Calu3 (cell line): ENCODE results near the gene NBDY. TPM values are rescaled to one million over a fixed set of nuclear protein-coding genes. Genes with fewer than 3 reads are reported as not detected.

Experiments used
- BruUV-seq: library from RNA; stranded (reverse); fragments of 400-500 nt; replicated peaks from 2 replicates; lab custom pipeline; 2021; lab: Mats Ljungman, UMichigan
- CTCF ChIA-PET: fragments of 300-600 bp; sonication (Branson Sonifier 250); formaldehyde crosslinking; loops from one replicate; lab custom pipeline; 2022; ENCODE audit warnings: antibody characterized with exemption; lab: Charles Lee
- DNase-seq: peaks from one replicate; pipeline ENCODE4 v3.0.0; 2022
- H3K27ac Mint-ChIP-seq: one replicate; pipeline ENCODE4 v1.8.0; 2022; ENCODE audit warnings: mixed read lengths; ENCODE audit not compliant: unreplicated experiment
- H3K27me3 Mint-ChIP-seq: one replicate; pipeline ENCODE4 v1.8.0; 2022; ENCODE audit warnings: mixed read lengths; ENCODE audit not compliant: unreplicated experiment
- H3K36me3 Mint-ChIP-seq: one replicate; pipeline ENCODE4 v1.8.0; 2022; ENCODE audit warnings: mild to moderate bottlenecking, moderate library complexity, mixed read lengths; ENCODE audit not compliant: insufficient read depth, unreplicated experiment
- H3K4me1 Mint-ChIP-seq: one replicate; pipeline ENCODE4 v1.8.0; 2022; ENCODE audit warnings: mild to moderate bottlenecking, low read depth, mixed read lengths; ENCODE audit not compliant: unreplicated experiment
- H3K4me3 Mint-ChIP-seq: one replicate; pipeline ENCODE4 v1.8.0; 2022; ENCODE audit warnings: mild to moderate bottlenecking, low read depth, moderate library complexity, mixed read lengths; ENCODE audit not compliant: unreplicated experiment
- H3K9me3 Mint-ChIP-seq: one replicate; pipeline ENCODE4 v1.8.0; 2022; ENCODE audit warnings: low read depth, mixed read lengths; ENCODE audit not compliant: unreplicated experiment
- intact Hi-C: fragments of 100-400 bp; cut with micrococcal nuclease; formaldehyde crosslinking; loops from one replicate; pipeline ENCODE4 v1.10.0; 2022; ENCODE audit not compliant: unreplicated experiment
- total RNA-seq: library from RNA; stranded (reverse); gene quantifications from 2 replicates; pipeline ENCODE4 v1.2.3, GENCODE V29; 2022
- TF ChIP-seq, protein P1 (sequence below): fragments of 200-600 bp; IDR thresholded peaks from one replicate; pipeline ENCODE4 v1.8.0; 2022; ENCODE audit warnings: antibody characterized with exemption; ENCODE audit not compliant: unreplicated experiment

Gene NBDY
- total RNA-seq, 1 experiment from 2014 or later = 57.1 TPM

GRCh38 chrX:56785442-56785841 is 56.4 kb downstream of the NBDY start:
- Mint-ChIP-seq H3K4me1 (no peaks in the 10 kb centered on the region), H3K4me3 (no peak overlapping the region), H3K27ac (no peak overlapping the region), H3K27me3 (no peaks in the 10 kb centered on the region), H3K9me3 (no peaks in the 10 kb centered on the region), H3K36me3 (peaks cover 4% of the 10 kb centered on the region)
- no peak for DNase-seq
- intact Hi-C loops = no loop called here
- CTCF ChIA-PET = no interaction called here
- TF ChIP-seq, protein P1, sequence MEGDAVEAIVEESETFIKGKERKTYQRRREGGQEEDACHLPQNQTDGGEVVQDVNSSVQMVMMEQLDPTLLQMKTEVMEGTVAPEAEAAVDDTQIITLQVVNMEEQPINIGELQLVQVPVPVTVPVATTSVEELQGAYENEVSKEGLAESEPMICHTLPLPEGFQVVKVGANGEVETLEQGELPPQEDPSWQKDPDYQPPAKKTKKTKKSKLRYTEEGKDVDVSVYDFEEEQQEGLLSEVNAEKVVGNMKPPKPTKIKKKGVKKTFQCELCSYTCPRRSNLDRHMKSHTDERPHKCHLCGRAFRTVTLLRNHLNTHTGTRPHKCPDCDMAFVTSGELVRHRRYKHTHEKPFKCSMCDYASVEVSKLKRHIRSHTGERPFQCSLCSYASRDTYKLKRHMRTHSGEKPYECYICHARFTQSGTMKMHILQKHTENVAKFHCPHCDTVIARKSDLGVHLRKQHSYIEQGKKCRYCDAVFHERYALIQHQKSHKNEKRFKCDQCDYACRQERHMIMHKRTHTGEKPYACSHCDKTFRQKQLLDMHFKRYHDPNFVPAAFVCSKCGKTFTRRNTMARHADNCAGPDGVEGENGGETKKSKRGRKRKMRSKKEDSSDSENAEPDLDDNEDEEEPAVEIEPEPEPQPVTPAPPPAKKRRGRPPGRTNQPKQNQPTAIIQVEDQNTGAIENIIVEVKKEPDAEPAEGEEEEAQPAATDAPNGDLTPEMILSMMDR = no peak
- BruUV-seq = no TSS peak

DNA sequence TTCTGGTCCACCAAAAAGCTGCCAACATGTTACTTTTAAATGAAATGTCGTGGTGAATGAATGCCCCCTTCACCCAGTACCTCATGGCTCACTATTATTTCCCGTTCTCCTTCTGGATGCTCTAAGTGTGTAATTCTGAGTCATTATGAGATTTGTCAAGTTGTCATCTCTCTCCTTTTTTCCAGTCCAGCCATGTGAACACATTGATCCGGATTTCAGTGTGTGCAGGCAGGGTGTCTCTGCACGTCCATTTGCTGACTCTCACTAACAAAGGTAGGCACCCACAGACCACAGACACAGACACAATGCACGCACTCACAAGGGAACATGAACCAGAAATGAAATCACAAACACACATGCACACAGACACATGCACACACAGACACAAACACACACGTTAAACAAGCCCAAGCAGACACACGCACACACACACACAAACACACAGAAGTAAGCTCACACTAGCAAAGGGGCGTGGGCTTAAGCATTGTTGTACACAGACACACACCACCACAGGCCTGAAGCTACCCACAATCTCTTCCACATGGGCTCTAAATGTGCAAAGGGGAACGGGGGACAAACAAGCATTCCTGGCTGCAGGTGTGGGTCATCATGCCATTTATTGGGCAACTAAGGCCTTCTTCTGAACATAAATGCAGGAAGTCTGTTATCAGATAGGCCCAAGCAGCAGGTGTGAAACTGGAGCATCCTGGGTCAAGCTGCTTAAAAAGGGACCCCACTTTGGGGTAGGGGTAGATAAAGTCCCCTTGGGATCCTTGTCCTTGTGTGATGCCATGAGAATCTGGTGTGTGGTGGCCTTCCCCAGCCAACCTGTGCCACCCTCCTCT is 58.1 kb downstream of the NBDY start:
- intact Hi-C loops = no loop called here
- CTCF ChIA-PET = no interaction called here
- no peak overlapping the region for H3K27ac Mint-ChIP-seq

GRCh38 chrX:56787734-56788152 is 58.7 kb downstream of the NBDY start:
- Mint-ChIP-seq H3K27ac (no peak overlapping the region), H3K4me3 (no peak overlapping the region), H3K27me3 (no peaks in the 10 kb centered on the region), H3K4me1 (no peaks in the 10 kb centered on the region), H3K36me3 (peaks cover 4% of the 10 kb centered on the region), H3K9me3 (no peaks in the 10 kb centered on the region)
- TF ChIP-seq, protein P1 = no peak
- no TSS peak for BruUV-seq
- intact Hi-C loops = no loop called here
- CTCF ChIA-PET = no interaction called here
- DNase-seq = no peak

More for the DNA sequence above, 58.1 kb downstream of the NBDY start:
- DNase-seq = no peak
- Mint-ChIP-seq H3K36me3 (no peaks in the 10 kb centered on the region), H3K9me3 (no peaks in the 10 kb centered on the region), H3K4me1 (no peaks in the 10 kb centered on the region), H3K27me3 (no peaks in the 10 kb centered on the region), H3K4me3 (no peak overlapping the region)
- TF ChIP-seq, protein P1 = no peak
- no TSS peak for BruUV-seq

DNA sequence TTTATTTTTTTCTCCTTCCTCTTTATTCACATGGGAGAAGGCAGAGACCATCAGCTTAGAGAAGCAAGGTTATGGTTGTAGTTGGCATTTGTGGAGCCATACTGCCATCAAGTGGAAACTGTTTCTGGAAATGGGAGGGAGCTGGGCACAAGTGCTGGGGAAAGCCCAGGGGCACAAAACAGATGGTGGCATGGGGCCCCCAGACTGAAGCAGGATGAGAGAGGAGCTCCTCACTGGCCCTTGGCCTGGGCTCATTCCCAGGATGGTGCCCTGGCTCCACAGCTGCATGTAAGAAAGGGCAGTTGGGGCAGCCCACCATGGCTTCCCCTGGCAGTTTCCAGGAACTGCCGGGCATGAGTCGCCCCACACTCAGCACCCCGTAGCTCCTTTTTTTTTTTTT is 59.2 kb downstream of the NBDY start:
- no peaks in the 10 kb centered on the region for H3K4me1 Mint-ChIP-seq
- no peak overlapping the region for H3K27ac Mint-ChIP-seq
- no peak overlapping the region for H3K4me3 Mint-ChIP-seq
- H3K9me3 Mint-ChIP-seq = no peaks in the 10 kb centered on the region
- peaks cover 4% of the 10 kb centered on the region for H3K36me3 Mint-ChIP-seq
- BruUV-seq = no TSS peak
- H3K27me3 Mint-ChIP-seq = no peaks in the 10 kb centered on the region
- no peak for DNase-seq
- intact Hi-C loops = no loop called here
- TF ChIP-seq, protein P1 = no peak
- CTCF ChIA-PET = no interaction called here
